Vagina (tissue), 2 donors: ENCODE data around the gene SPATA24. TPM values are rescaled to one million over a fixed set of nuclear protein-coding genes. Genes with fewer than 3 reads are reported as not detected.

Source experiments
- DNase-seq, 2 donors: peaks; one replicate each; pipeline ENCODE4 v3.0.0-alpha.2; 2017; ENCODE audit errors: extremely low spot score in 2 of 2
- H3K27ac ChIP-seq: fragments of 200-600 bp; sonication (generic); one replicate; pipeline ENCODE4 v1.5.1; 2019
- H3K27me3 ChIP-seq: fragments of 200-600 bp; sonication (generic); one replicate; pipeline ENCODE4 v1.5.1; 2019
- H3K36me3 ChIP-seq, 2 donors: fragments of 200-600 bp; sonication (generic); one replicate each; pipeline ENCODE4 v1.5.1; 2017 to 2019
- H3K4me1 ChIP-seq: fragments of 200-600 bp; sonication (generic); one replicate; pipeline ENCODE4 v1.5.1; 2019
- H3K4me3 ChIP-seq, 2 donors: fragments of 200-600 bp; sonication (generic); 1 replicate in 1 of 2; 2 replicates in 1 of 2; pipeline ENCODE4 v1.5.1; 2016 to 2019
- H3K9me3 ChIP-seq: fragments of 200-600 bp; sonication (generic); one replicate; pipeline ENCODE4 v1.5.1; 2019
- POLR2A ChIP-seq, 2 donors: fragments of 450-650 bp; IDR thresholded peaks; one replicate each; pipeline ENCODE4 v1.6.1; 2017; ENCODE audit warnings: antibody characterized with exemption in 2 of 2, mild to moderate bottlenecking in 2 of 2, moderate library complexity in 2 of 2
- POLR2AphosphoS5 ChIP-seq, 2 donors: sonication (generic); formaldehyde crosslinking; IDR thresholded peaks; one replicate each; pipeline ENCODE4 v1.9.0; 2017; ENCODE audit warnings: antibody characterized with exemption in 2 of 2, mild to moderate bottlenecking in 2 of 2, low read depth in 1 of 2; ENCODE audit not compliant: insufficient read depth in 1 of 2
- intact Hi-C: fragments of 100-400 bp; cut with DNase I; formaldehyde crosslinking; loops from one replicate; pipeline ENCODE4 v1.15.1; 2023
- total RNA-seq: library from RNA; depleted of rRNA; stranded (reverse); fragments of >200 nt; gene quantifications from one replicate; pipeline ENCODE4 v1.2.3, GENCODE V29; 2016
- TF ChIP-seq, protein P1 (sequence below), 3 experiments: fragments of 450-650 bp in 2 of 3; fragments of 200-600 bp in 1 of 3; sonication (generic) in 1 of 3; IDR thresholded peaks; one replicate each; pipeline ENCODE4 v1.5.1; 2017 to 2019; ENCODE audit warnings: antibody characterized with exemption in 3 of 3, mild to moderate bottlenecking in 2 of 3, moderate library complexity in 2 of 3

The SPATA24 gene
- total RNA-seq, 1 donor from 2014 or later = 12.3 TPM

- Histone ChIP-seq H3K27me3 (no peaks in the 10 kb centered on the region), H3K27ac (peak overlapping the region; percentile 80), H3K4me1 (peaks cover 38% of the 10 kb centered on the region), H3K36me3 (no peaks in the 10 kb centered on the region), H3K4me3 (peak overlapping the region; percentile 7 to 16), H3K9me3 (no peaks in the 10 kb centered on the region)
- intact Hi-C loops = no loop called here
- DNase-seq = peak in 1 of 2 donors; percentile 84
- TF ChIP-seq, protein P1, sequence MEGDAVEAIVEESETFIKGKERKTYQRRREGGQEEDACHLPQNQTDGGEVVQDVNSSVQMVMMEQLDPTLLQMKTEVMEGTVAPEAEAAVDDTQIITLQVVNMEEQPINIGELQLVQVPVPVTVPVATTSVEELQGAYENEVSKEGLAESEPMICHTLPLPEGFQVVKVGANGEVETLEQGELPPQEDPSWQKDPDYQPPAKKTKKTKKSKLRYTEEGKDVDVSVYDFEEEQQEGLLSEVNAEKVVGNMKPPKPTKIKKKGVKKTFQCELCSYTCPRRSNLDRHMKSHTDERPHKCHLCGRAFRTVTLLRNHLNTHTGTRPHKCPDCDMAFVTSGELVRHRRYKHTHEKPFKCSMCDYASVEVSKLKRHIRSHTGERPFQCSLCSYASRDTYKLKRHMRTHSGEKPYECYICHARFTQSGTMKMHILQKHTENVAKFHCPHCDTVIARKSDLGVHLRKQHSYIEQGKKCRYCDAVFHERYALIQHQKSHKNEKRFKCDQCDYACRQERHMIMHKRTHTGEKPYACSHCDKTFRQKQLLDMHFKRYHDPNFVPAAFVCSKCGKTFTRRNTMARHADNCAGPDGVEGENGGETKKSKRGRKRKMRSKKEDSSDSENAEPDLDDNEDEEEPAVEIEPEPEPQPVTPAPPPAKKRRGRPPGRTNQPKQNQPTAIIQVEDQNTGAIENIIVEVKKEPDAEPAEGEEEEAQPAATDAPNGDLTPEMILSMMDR (IDR thresholded peaks at IDR 0.05) = no peak
- no peak for TF ChIP-seq POLR2A (IDR thresholded peaks at IDR 0.05)
- TF ChIP-seq POLR2AphosphoS5 (IDR thresholded peaks at IDR 0.05; ENCODE audit: insufficient read depth in 1 of 2, low read depth in 1 of 2) = no peak
Measured at GRCh38 chr5:139384591-139385051, 19.3 kb downstream of the SPATA24 start.

DNA sequence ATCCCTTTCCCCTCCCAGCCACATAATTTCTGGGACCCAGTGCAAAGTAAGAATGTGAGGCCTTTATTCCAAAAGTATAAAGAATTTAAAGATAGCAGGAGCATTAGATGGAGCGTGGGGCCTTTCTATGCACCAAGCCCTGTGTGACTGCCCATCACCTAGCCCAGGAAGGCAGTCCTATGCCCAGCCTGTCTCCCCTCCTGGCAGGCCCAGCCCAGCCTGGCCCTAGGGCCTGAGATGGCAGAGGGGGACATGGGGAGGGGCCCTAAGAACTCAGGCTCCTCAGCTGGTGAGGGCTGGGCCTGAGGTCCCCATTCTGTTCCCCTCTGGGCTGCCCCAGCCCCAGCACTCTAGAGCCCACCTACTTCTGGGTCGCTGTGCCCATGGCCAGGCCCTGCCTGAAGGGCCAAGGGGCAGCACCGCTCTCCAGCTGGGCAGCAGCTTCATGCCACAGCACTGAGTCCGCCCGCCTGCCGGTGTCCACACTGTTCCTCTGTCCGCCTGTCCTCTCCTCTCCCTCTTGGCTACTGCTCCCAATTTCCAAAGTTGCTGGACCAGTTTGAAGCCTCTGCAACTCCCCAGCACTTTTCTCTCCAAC lies 19.8 kb downstream of the SPATA24 start:
- no peaks in the 10 kb centered on the region for H3K9me3 ChIP-seq

DNA sequence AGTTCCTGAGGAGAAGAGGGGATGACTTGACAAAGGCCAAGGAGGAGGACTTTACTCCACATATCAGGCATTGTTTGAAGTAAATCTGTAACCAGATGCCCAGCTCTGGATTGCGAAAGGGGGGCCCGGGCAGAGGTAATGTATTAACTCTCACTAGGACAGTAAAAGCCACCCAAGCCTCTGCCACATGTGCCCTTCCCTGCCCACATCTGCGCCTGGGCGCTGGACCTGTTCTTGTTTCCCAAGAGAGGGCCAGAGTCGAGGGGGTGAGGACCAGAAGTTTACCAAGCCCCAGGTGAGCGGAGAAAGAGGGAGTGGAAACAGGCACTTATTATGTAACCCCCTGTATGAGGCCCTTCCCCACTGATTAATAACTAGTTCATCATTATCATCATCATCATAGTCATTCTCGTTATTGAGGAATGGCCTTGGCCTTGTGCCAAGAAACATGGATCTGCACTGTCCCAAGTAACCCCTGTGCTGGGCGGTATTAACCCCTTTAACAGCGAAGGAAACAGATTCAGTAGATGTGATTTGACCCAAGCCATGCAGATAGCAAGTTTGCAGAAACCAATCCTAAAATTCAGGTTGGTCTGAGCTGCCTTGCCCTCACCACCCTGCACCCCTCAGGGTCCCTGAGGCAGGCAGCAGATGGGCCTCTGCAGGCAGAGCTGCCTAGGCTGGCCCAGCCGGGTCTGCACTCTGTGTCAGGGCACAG lies 20.5 kb downstream of the SPATA24 start, which contains the start of gene SLC23A1:
TSS of gene SLC23A1 (minus strand) at position 23 of the 718 bp plus-strand sequence. CDS start 44 bp downstream, outside the sequence.
- Histone ChIP-seq H3K4me3 (no peak within 1 kb of the TSS), H3K4me1 (peaks cover 36% of the 10 kb centered on the region), H3K36me3 (no peaks in the 10 kb centered on the region), H3K9me3 (no peaks in the 10 kb centered on the region), H3K27me3 (no peaks in the 10 kb centered on the region), H3K27ac (peak within 1 kb of the TSS; percentile 80)
- TF ChIP-seq POLR2A (IDR thresholded peaks at IDR 0.05) = no peak
- TF ChIP-seq, protein P1 (IDR thresholded peaks at IDR 0.05) = no peak
- TF ChIP-seq POLR2AphosphoS5 (IDR thresholded peaks at IDR 0.05; ENCODE audit: insufficient read depth in 1 of 2, low read depth in 1 of 2) = no peak
- intact Hi-C loops = no loop called here
- no peak for DNase-seq

More for the DNA sequence above, 19.8 kb downstream of the SPATA24 start:
- TF ChIP-seq POLR2A (IDR thresholded peaks at IDR 0.05) (no peak), POLR2AphosphoS5 (IDR thresholded peaks at IDR 0.05; ENCODE audit: insufficient read depth in 1 of 2, low read depth in 1 of 2) (no peak)
- TF ChIP-seq, protein P1 (IDR thresholded peaks at IDR 0.05) = no peak
- H3K36me3 ChIP-seq = no peaks in the 10 kb centered on the region
- DNase-seq = peak in 1 of 2 donors; percentile 84
- no peaks in the 10 kb centered on the region for H3K27me3 ChIP-seq
- H3K4me3 ChIP-seq = no peak overlapping the region
- peak overlapping the region; percentile 80 for H3K27ac ChIP-seq
- H3K4me1 ChIP-seq = peaks cover 38% of the 10 kb centered on the region
- intact Hi-C loops = no loop called here

DNA sequence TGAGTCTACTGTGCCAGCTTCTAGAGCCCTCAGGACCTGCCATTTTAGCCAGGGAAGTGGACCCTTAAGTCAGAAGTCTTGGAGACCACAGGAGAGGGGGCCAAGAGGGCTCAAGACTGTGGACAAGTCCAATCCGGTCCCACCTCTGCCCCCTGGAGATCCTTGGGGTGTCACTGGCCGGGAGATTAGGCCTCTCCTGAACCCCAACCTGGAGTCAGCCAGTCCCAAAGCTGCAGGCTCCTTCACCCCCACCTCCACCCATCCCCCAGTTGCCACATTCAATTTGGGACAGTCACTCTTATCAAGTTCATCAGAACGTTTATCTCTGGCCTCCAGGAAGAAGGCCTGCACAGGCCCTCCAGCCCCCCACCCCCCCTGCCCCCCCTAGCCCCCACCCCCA lies 21.1 kb downstream of the SPATA24 start:
- H3K4me1 ChIP-seq = peaks cover 29% of the 10 kb centered on the region
- TF ChIP-seq, protein P1 (IDR thresholded peaks at IDR 0.05) = no peak
- TF ChIP-seq POLR2A (IDR thresholded peaks at IDR 0.05) (no peak), POLR2AphosphoS5 (IDR thresholded peaks at IDR 0.05; ENCODE audit: insufficient read depth in 1 of 2, low read depth in 1 of 2) (no peak)
- H3K36me3 ChIP-seq = no peaks in the 10 kb centered on the region
- H3K9me3 ChIP-seq = no peaks in the 10 kb centered on the region
- H3K27ac ChIP-seq = no peak overlapping the region
- DNase-seq = no peak
- no peak overlapping the region for H3K4me3 ChIP-seq
- no peaks in the 10 kb centered on the region for H3K27me3 ChIP-seq
- intact Hi-C loops = no loop called here
